Pancreas (tissue), 10 donors: ENCODE data around the gene NTHL1. TPM values are rescaled to one million over a fixed set of nuclear protein-coding genes. Genes with fewer than 3 reads are reported as not detected.
A peak's percentile ranks its signal among the peaks of the same experiment; 100 is the strongest.

ENCODE experiments used
- ATAC-seq, 4 donors: fragments of 200-7000 bp; cut with Tn5 transposase; one replicate each; pipeline versions ENCODE4 v1.8.0 to v1.9.1; 2020; ENCODE audit warnings: mild to moderate bottlenecking in 4 of 4, moderate library complexity in 4 of 4
- DNase-seq, 6 donors: peaks; one replicate each; pipeline ENCODE4 v3.0.0-alpha.2; 2020
- FAIRE-seq: peaks from 2 replicates; lab custom pipeline; 2012; peaks lifted over from hg19 to GRCh38; lab: Jason Lieb, UNC
- H3K27ac ChIP-seq, 4 donors: fragments of 200-600 bp; sonication (generic); 1 replicate in 3 of 4; 2 replicates in 1 of 4; pipeline versions ENCODE4 v1.5.0 to v1.8.0; 2020
- H3K27me3 ChIP-seq, 4 donors: fragments of 200-600 bp; one replicate each; pipeline ENCODE4 v1.8.0; 2021
- H3K36me3 ChIP-seq, 3 donors: fragments of 200-600 bp; sonication (generic) in 1 of 3; one replicate each; pipeline versions ENCODE4 v1.5.0 to v1.8.0; 2020 to 2021
- H3K4me1 ChIP-seq, 3 donors: fragments of 200-600 bp; one replicate each; pipeline ENCODE4 v1.8.0; 2021
- H3K4me3 ChIP-seq, 4 donors: fragments of 200-600 bp; sonication (generic) in 2 of 4; one replicate each; pipeline versions ENCODE4 v1.5.0 to v1.8.0; 2020 to 2021
- H3K9me3 ChIP-seq, 4 donors: fragments of 200-600 bp; one replicate each; pipeline ENCODE4 v1.8.0; 2021
- CTCF ChIP-seq, 4 donors: fragments of 200-600 bp; sonication (generic) in 3 of 4; IDR thresholded peaks; one replicate each; pipeline versions ENCODE4 v1.5.0 to v1.8.0; 2021; ENCODE audit warnings: antibody characterized with exemption in 4 of 4
- WGBS, 2 donors: extraction: QIAGEN DNeasy Blood & Tissue Kit; methylation state at CpG; one replicate each; pipeline ENCODE4 v1.1.7; 2013; 5-methylcytosine and 5-hydroxymethylcytosine counted together
- intact Hi-C, 3 donors: fragments of 100-400 bp; cut with DNase I; formaldehyde crosslinking; loops; one replicate each; pipeline versions ENCODE4 v1.11.1 to v1.14.2; 2022
- polyA plus RNA-seq, 2 donors: library from polyadenylated mRNA; stranded (reverse); fragments of 200-250 nt; gene quantifications; one replicate each; pipeline ENCODE4 v1.2.3, GENCODE V29; 2013
- total RNA-seq, 6 donors: library from RNA; stranded (reverse); fragmentation: NEBNext Ultra II Directional in 4 of 6; extraction: Animal tissue kit (Norgen Biotek cat#: 25700) in 4 of 6; gene quantifications; one replicate each; pipeline versions ENCODE4 v1.2.1 to v1.2.4, GENCODE V29; 2021 to 2023
- donor health status: healthy with polysubstance abuse.
- donor health status: DM: no; HTN: no; CAD: no; lungs with moderate emphysema.
- donor health status: DM: no; HTN: no; CAD: no.
- donor health status: control.
- donor health status: control.
- donor health status: Bipolar disorder and iron deficiency.
- donor health status: DM: yes; HTN: yes; CAD: no.
- donor health status: DM: no; HTN: no; CAD: no.
- donor health status: DM: no; HTN: no; CAD: no.
- donor health status: DM: yes; HTN: yes; CAD: no.

NTHL1 gene
- total and polyA plus RNA-seq, 8 donors = 5.2 to 22.8 (median 8.9) TPM

GRCh38 chr16:2075631-2076030 lies 28.0 kb upstream of the NTHL1 start:
- no peaks in the 10 kb centered on the region for H3K9me3 ChIP-seq
- H3K4me1 ChIP-seq = no peaks in the 10 kb centered on the region
- H3K4me3 ChIP-seq = no peak overlapping the region
- peaks cover 0 to 39% (median 3%) of the 10 kb centered on the region in 3 donors for H3K36me3 ChIP-seq
- ATAC-seq (no peak), DNase-seq (peak in 1 of 6 donors; percentile 58), FAIRE-seq (no peak)
- 96% methylated on average over 24 of the region's 24 CpGs for WGBS, 2 donors
- no peak for TF ChIP-seq CTCF (IDR thresholded peaks at IDR 0.05)
- H3K27ac ChIP-seq = no peak overlapping the region
- intact Hi-C loops = no loop called here
- H3K27me3 ChIP-seq = no peaks in the 10 kb centered on the region

GRCh38 chr16:2074071-2074470 lies 26.4 kb upstream of the NTHL1 start:
- WGBS, 2 donors = 94 to 95% methylated on average over 20 of the region's 20 CpGs
- H3K36me3 ChIP-seq = peaks cover 0 to 28% (median 0%) of the 10 kb centered on the region in 3 donors
- H3K4me3 ChIP-seq = no peak overlapping the region
- peak in 2 of 6 donors; percentile 16 to 64 for DNase-seq
- H3K4me1 ChIP-seq = no peaks in the 10 kb centered on the region
- no peak overlapping the region for H3K27ac ChIP-seq
- intact Hi-C loops = no loop called here
- no peak for FAIRE-seq
- ATAC-seq = no peak
- no peaks in the 10 kb centered on the region for H3K9me3 ChIP-seq
- no peaks in the 10 kb centered on the region for H3K27me3 ChIP-seq
- no peak for TF ChIP-seq CTCF (IDR thresholded peaks at IDR 0.05)

- no peak for TF ChIP-seq CTCF (IDR thresholded peaks at IDR 0.05)
Observed at GRCh38 chr16:2072926-2073325, 25.3 kb upstream of the NTHL1 start.

GRCh38 chr16:2071454-2072202 lies 24.0 kb upstream of the NTHL1 start:
- ATAC-seq (peak in 1 of 4 donors; percentile 27), FAIRE-seq (no peak), DNase-seq (peak in 2 of 6 donors; percentile 21 to 61)
- H3K27me3 ChIP-seq = no peaks in the 10 kb centered on the region
- 88 to 89% methylated on average over 34 of the region's 34 CpGs for WGBS, 2 donors
- no peaks in the 10 kb centered on the region for H3K9me3 ChIP-seq
- no peak for TF ChIP-seq CTCF (IDR thresholded peaks at IDR 0.05)
- intact Hi-C loops = no loop called here
- H3K27ac ChIP-seq = no peak overlapping the region
- H3K36me3 ChIP-seq = peaks cover 0 to 33% (median 0%) of the 10 kb centered on the region in 3 donors
- H3K4me1 ChIP-seq = no peaks in the 10 kb centered on the region
- no peak overlapping the region for H3K4me3 ChIP-seq

More at GRCh38 chr16:2072926-2073325, 25.3 kb upstream of the NTHL1 start:
- no peaks in the 10 kb centered on the region for H3K9me3 ChIP-seq
- ATAC-seq (no peak), FAIRE-seq (no peak), DNase-seq (peak in 1 of 6 donors; percentile 23)
- no peak overlapping the region for H3K4me3 ChIP-seq
- no peaks in the 10 kb centered on the region for H3K27me3 ChIP-seq
- no peaks in the 10 kb centered on the region for H3K4me1 ChIP-seq
- 89 to 92% methylated on average over 8 of the region's 8 CpGs for WGBS, 2 donors
- peaks cover 0 to 26% (median 0%) of the 10 kb centered on the region in 3 donors for H3K36me3 ChIP-seq
- H3K27ac ChIP-seq = no peak overlapping the region
- intact Hi-C loops = no loop called here
